DMS114 treated with DMSO at 0.1 percent for 48 hours (cell line): ENCODE data around the gene ADD3.

ENCODE experiments used
- DNase-seq: peaks from one replicate; lab custom pipeline; 2025; ENCODE audit not compliant: unreplicated experiment; lab: John Stamatoyannopoulos, UW

The ADD3 gene

GRCh38 chr10:110059925-110060324 lies 52.1 kb downstream of the ADD3 start:
- no peak for DNase-seq

- no peak for DNase-seq
These were observed 53.9 kb downstream of the ADD3 start for GRCh38 chr10:110061687-110062086.

- no peak for DNase-seq
These were observed 57.5 kb downstream of the ADD3 start for GRCh38 chr10:110065269-110065668.

GRCh38 chr10:110067960-110068770 lies 60.4 kb downstream of the ADD3 start:
- DNase-seq = no peak

- no peak for DNase-seq
These were observed 61.0 kb downstream of the ADD3 start for GRCh38 chr10:110068780-110069179.

GRCh38 chr10:110069502-110069982 lies 61.8 kb downstream of the ADD3 start:
- peak; percentile 45 for DNase-seq

- no peak for DNase-seq
These were observed 66.1 kb downstream of the ADD3 start for GRCh38 chr10:110073896-110074295.

- DNase-seq = no peak
These were observed 66.5 kb downstream of the ADD3 start for GRCh38 chr10:110074298-110074697.

- DNase-seq = no peak
These were observed 67.2 kb downstream of the ADD3 start for GRCh38 chr10:110074758-110075671.

GRCh38 chr10:110075686-110076085 lies 67.9 kb downstream of the ADD3 start:
- DNase-seq = no peak

GRCh38 chr10:110076559-110077318 lies 69.0 kb downstream of the ADD3 start:
- DNase-seq = no peak

GRCh38 chr10:110077436-110078130 lies 69.8 kb downstream of the ADD3 start:
- no peak for DNase-seq

GRCh38 chr10:110078317-110078716 lies 70.5 kb downstream of the ADD3 start:
- no peak for DNase-seq

- no peak for DNase-seq
These were observed 74.1 kb downstream of the ADD3 start for GRCh38 chr10:110081911-110082310.

- no peak for DNase-seq
These were observed 76.1 kb downstream of the ADD3 start for GRCh38 chr10:110083884-110084283.

- DNase-seq = no peak
These were observed 79.9 kb downstream of the ADD3 start for GRCh38 chr10:110087682-110088081.

- DNase-seq = no peak
These were observed 80.8 kb downstream of the ADD3 start for GRCh38 chr10:110088367-110089104.

- DNase-seq = no peak
These were observed 84.0 kb downstream of the ADD3 start for GRCh38 chr10:110091830-110092229.

GRCh38 chr10:110093722-110094121 lies 85.9 kb downstream of the ADD3 start:
- DNase-seq = no peak

GRCh38 chr10:110094786-110095185 lies 87.0 kb downstream of the ADD3 start:
- DNase-seq = no peak
